H1 (cell line): ENCODE results near the gene ACVR1. TPM values are rescaled to one million over a fixed set of nuclear protein-coding genes. Genes with fewer than 3 reads are reported as not detected.

Source experiments
- CTCF ChIA-PET: fragments of 300-600 bp; sonication (Branson Sonifier 250); formaldehyde crosslinking; loops from one replicate; lab custom pipeline; 2021; ENCODE audit not compliant: partially characterized antibody; lab: Charles Lee
- POLR2A ChIA-PET: fragments of 300-600 bp; sonication (Branson Sonifier 250); formaldehyde crosslinking; loops from one replicate; lab custom pipeline; 2021; ENCODE audit warnings: inconsistent platforms; ENCODE audit not compliant: partially characterized antibody; lab: Charles Lee
- DNase-seq, 2 experiments: peaks; one replicate each; pipeline versions ENCODE4 v3.0.0 to v3.0.0-alpha.2; 2010 to 2022; ENCODE audit warnings: low spot score in 2 of 2, low read depth in 1 of 2, mixed read lengths in 1 of 2
- FAIRE-seq: peaks from 2 replicates; lab custom pipeline; 2011; peaks lifted over from hg19 to GRCh38; lab: Jason Lieb, UNC
- H2AFZ ChIP-seq: 2 replicates; pipeline ENCODE4 v1.8.1; 2012; ENCODE audit warnings: low read length, inconsistent platforms
- H2AK5ac ChIP-seq: 2 replicates; pipeline ENCODE4 v1.6.1; 2013; ENCODE audit warnings: low read depth, low read length
- H2BK120ac ChIP-seq: replicated peaks from 2 replicates; pipeline ENCODE3; 2013; ENCODE audit warnings: low read depth, low read length, inconsistent platforms
- H2BK12ac ChIP-seq: 2 replicates; pipeline ENCODE4 v1.6.1; 2013; ENCODE audit warnings: low read depth, low read length
- H2BK15ac ChIP-seq: 2 replicates; pipeline ENCODE4 v1.6.1; 2013; ENCODE audit warnings: low read length
- H2BK20ac ChIP-seq: 2 replicates; pipeline ENCODE4 v1.6.1; 2013; ENCODE audit warnings: low read length
- H2BK5ac ChIP-seq: 2 replicates; pipeline ENCODE4 v1.6.1; 2013; ENCODE audit warnings: low read depth, low read length
- H3K14ac ChIP-seq: 2 replicates; pipeline ENCODE4 v1.6.1; 2013; ENCODE audit warnings: inconsistent platforms; ENCODE audit not compliant: insufficient read length
- H3K18ac ChIP-seq: 2 replicates; pipeline ENCODE4 v1.6.1; 2013; ENCODE audit warnings: low read length; ENCODE audit errors: extremely low read depth
- H3K23ac ChIP-seq: 2 replicates; pipeline ENCODE4 v1.6.1; 2013; ENCODE audit warnings: inconsistent platforms; ENCODE audit not compliant: insufficient read length
- H3K23me2 ChIP-seq: 2 replicates; pipeline ENCODE4 v1.6.1; 2013; ENCODE audit warnings: low read depth, low read length
- H3K27ac ChIP-seq: 2 replicates; pipeline ENCODE4 v1.6.1; 2011; ENCODE audit warnings: low read depth, low read length, inconsistent platforms
- H3K27me3 ChIP-seq, 4 experiments: replicated peaks in 1 of 4; 1 replicate in 1 of 4; 2 replicates in 3 of 4; pipeline versions ENCODE4 v1.6.1 to v1.8.1; 2011 to 2013; ENCODE audit warnings: low read length in 3 of 4, mild to moderate bottlenecking in 3 of 4, inconsistent platforms in 2 of 4, mixed read lengths in 2 of 4, moderate library complexity in 1 of 4; ENCODE audit not compliant: control insufficient read depth in 3 of 4, insufficient read depth in 3 of 4; ENCODE audit errors: extremely low read depth in 1 of 4
- H3K36me3 ChIP-seq, 4 experiments: 2 replicates each; pipeline versions ENCODE4 v1.6.1 to v1.8.1; 2011 to 2013; ENCODE audit warnings: mild to moderate bottlenecking in 4 of 4, low read length in 3 of 4, moderate library complexity in 2 of 4, control low read depth in 1 of 4, inconsistent platforms in 1 of 4; ENCODE audit not compliant: insufficient read depth in 4 of 4, control insufficient read depth in 2 of 4
- H3K4ac ChIP-seq: replicated peaks from 2 replicates; pipeline ENCODE3; 2013; ENCODE audit warnings: low read length, low read depth, mixed read lengths, inconsistent platforms; ENCODE audit not compliant: insufficient read length
- H3K4me1 ChIP-seq, 4 experiments: replicated peaks in 1 of 4; 1 replicate in 1 of 4; 2 replicates in 3 of 4; pipeline versions ENCODE4 v1.6.1 to v1.8.1; 2011 to 2013; ENCODE audit warnings: low read length in 3 of 4, inconsistent platforms in 2 of 4, mixed read lengths in 1 of 4; ENCODE audit not compliant: insufficient read depth in 4 of 4, control insufficient read depth in 3 of 4
- H3K4me2 ChIP-seq, 2 experiments: 2 replicates each; pipeline versions ENCODE4 v1.6.1 to v1.8.1; 2011 to 2013; ENCODE audit warnings: low read depth in 2 of 2, low read length in 2 of 2, control low read depth in 1 of 2, inconsistent platforms in 1 of 2, mild to moderate bottlenecking in 1 of 2; ENCODE audit not compliant: insufficient read depth in 1 of 2
- H3K4me3 ChIP-seq, 4 experiments: fragments of 200-600, 300-600 bp in 1 of 4; sonication (generic), shearing (Covaris generic), sonication (Bioruptor Twin) in 1 of 4; 2 replicates each; pipeline versions ENCODE4 v1.5.1 to v1.8.1; 2011 to 2016; ENCODE audit warnings: low read length in 4 of 4, low read depth in 3 of 4, control low read depth in 2 of 4, inconsistent platforms in 2 of 4, mild to moderate bottlenecking in 2 of 4, mixed read lengths in 1 of 4, moderate library complexity in 1 of 4; ENCODE audit not compliant: insufficient read depth in 2 of 4; ENCODE audit errors: extremely low read depth in 1 of 4
- H3K56ac ChIP-seq: replicated peaks from 2 replicates; pipeline ENCODE3; 2013; ENCODE audit warnings: low read depth, mild to moderate bottlenecking, mixed read lengths, low read length, inconsistent platforms; ENCODE audit not compliant: insufficient read length
- H3K79me1 ChIP-seq: 2 replicates; pipeline ENCODE4 v1.6.1; 2013; ENCODE audit warnings: low read depth, low read length, control low read depth
- H3K79me2 ChIP-seq, 2 experiments: 2 replicates each; pipeline versions ENCODE4 v1.6.1 to v1.8.1; 2012 to 2013; ENCODE audit warnings: low read length in 2 of 2, mild to moderate bottlenecking in 2 of 2, inconsistent platforms in 1 of 2; ENCODE audit not compliant: insufficient read depth in 2 of 2, control insufficient read depth in 1 of 2
- H3K9ac ChIP-seq, 4 experiments: replicated peaks in 1 of 4; 1 replicate in 1 of 4; 2 replicates in 3 of 4; pipeline versions ENCODE4 v1.6.1 to v1.8.1; 2011 to 2013; ENCODE audit warnings: low read depth in 3 of 4, low read length in 3 of 4, control low read depth in 2 of 4, mild to moderate bottlenecking in 2 of 4, moderate library complexity in 2 of 4, inconsistent platforms in 1 of 4; ENCODE audit errors: extremely low read depth in 1 of 4
- H3K9me3 ChIP-seq, 2 experiments: 2 replicates each; pipeline versions ENCODE4 v1.6.1 to v1.8.1; 2012 to 2013; ENCODE audit warnings: mild to moderate bottlenecking in 2 of 2, moderate library complexity in 2 of 2, control low read depth in 1 of 2, inconsistent platforms in 1 of 2, low read depth in 1 of 2, low read length in 1 of 2, mixed read lengths in 1 of 2; ENCODE audit not compliant: insufficient read depth in 2 of 2
- H4K20me1 ChIP-seq, 2 experiments: replicated peaks in 1 of 2; 2 replicates each; pipeline versions ENCODE3 to v1.8.1; 2011 to 2013; ENCODE audit warnings: inconsistent platforms in 2 of 2, low read length in 2 of 2, mild to moderate bottlenecking in 1 of 2; ENCODE audit not compliant: insufficient read depth in 2 of 2, control insufficient read depth in 1 of 2
- H4K5ac ChIP-seq: 2 replicates; pipeline ENCODE4 v1.6.1; 2013; ENCODE audit warnings: low read length, low read depth, mixed read lengths, inconsistent platforms; ENCODE audit not compliant: insufficient read length
- H4K8ac ChIP-seq: 2 replicates; pipeline ENCODE4 v1.8.0; 2013; ENCODE audit warnings: mild to moderate bottlenecking, moderate library complexity, low read length, inconsistent platforms; ENCODE audit not compliant: insufficient read depth; ENCODE audit errors: extremely low read depth
- H4K91ac ChIP-seq: replicated peaks from 2 replicates; pipeline ENCODE3; 2013; ENCODE audit warnings: low read length, mixed read lengths, inconsistent platforms; ENCODE audit not compliant: insufficient read length
- PHF8 ChIP-seq: fragments of 200-600 bp; sonication (generic); conservative IDR thresholded peaks from 2 replicates; pipeline ENCODE4 v1.7.1; 2012; ENCODE audit warnings: low read depth, mild to moderate bottlenecking, inconsistent platforms, low read length, moderate library complexity
- POLR2AphosphoS5 ChIP-seq: IDR thresholded peaks from 2 replicates; pipeline ENCODE4 v1.6.1; 2011; ENCODE audit warnings: low read depth, low read length
- POU5F1 ChIP-seq: IDR thresholded peaks from 2 replicates; pipeline ENCODE4 v1.6.1; 2011; ENCODE audit warnings: low read depth, mild to moderate bottlenecking, low read length, moderate library complexity
- RXRA ChIP-seq: IDR thresholded peaks from 2 replicates; pipeline ENCODE4 v1.6.1; 2011; ENCODE audit warnings: low read depth, mild to moderate bottlenecking, low read length, moderate library complexity; ENCODE audit not compliant: insufficient read depth
- SP2 ChIP-seq: IDR thresholded peaks from 2 replicates; pipeline ENCODE4 v1.6.1; 2012; ENCODE audit warnings: mild to moderate bottlenecking, low read length, inconsistent platforms
- SUZ12 ChIP-seq: fragments of 200-600 bp; sonication (generic); IDR thresholded peaks from 2 replicates; pipeline ENCODE4 v1.6.1; 2012; ENCODE audit warnings: mild to moderate bottlenecking, inconsistent platforms, low read length, moderate library complexity, mixed read lengths
- WGBS, 2 experiments: shearing (Covaris generic) in 1 of 2; methylation state at CpG; one replicate each; pipeline versions ENCODE4 v1.1.6 to v1.1.7; 2013 to 2015; ENCODE audit warnings: low lambda C conversion rate in 2 of 2, mixed read lengths in 2 of 2, inconsistent platforms in 1 of 2, low coverage in 1 of 2, missing lambda C conversion rate in 1 of 2; ENCODE audit not compliant: insufficient replicate concordance in 2 of 2, insufficient coverage in 1 of 2, insufficient read length in 1 of 2; ENCODE audit errors: extremely low coverage in 1 of 2, missing lambda C conversion rate in 1 of 2; 5-methylcytosine and 5-hydroxymethylcytosine counted together
- polyA plus RNA-seq, 7 experiments: library from polyadenylated mRNA; depleted of rRNA in 3 of 7; stranded (reverse) in 5 of 7; unstranded in 2 of 7; fragments of >200 nt in 5 of 7; fragments of 200-250 nt in 2 of 7; gene quantifications; 1 replicate in 5 of 7; 2 replicates in 1 of 7; 4 replicates in 1 of 7; pipeline versions ENCODE4 v1.2.1 to v1.2.3, GENCODE V29; 2011 to 2013; ENCODE audit warnings: missing spikeins in 2 of 7, mixed read lengths in 2 of 7
- total RNA-seq: library from RNA; stranded (reverse); fragmentation: NEBNext Ultra II Directional; extraction: Animal tissue kit (Norgen Biotek cat#: 25700); gene quantifications from 2 replicates; pipeline ENCODE4 v1.2.1, GENCODE V29; 2021
- TF ChIP-seq, protein P1 (sequence below): IDR thresholded peaks from 2 replicates; pipeline ENCODE4 v1.6.1; 2012; ENCODE audit warnings: inconsistent platforms
- TF ChIP-seq, protein P2 (sequence below), 3 experiments: IDR thresholded peaks; 1 replicate in 2 of 3; 2 replicates in 1 of 3; pipeline versions ENCODE4 v1.5.1 to v1.6.1; 2011; ENCODE audit warnings: low read length in 3 of 3, mild to moderate bottlenecking in 3 of 3, inconsistent platforms in 2 of 3, low read depth in 1 of 3, moderate library complexity in 1 of 3; ENCODE audit not compliant: insufficient read depth in 1 of 3; ENCODE audit errors: control extremely low read depth in 1 of 3
- TF ChIP-seq, protein P3 (sequence below): IDR thresholded peaks from 2 replicates; pipeline ENCODE4 v1.6.1; 2011; ENCODE audit warnings: low read length, improper control_type of control experiment

Gene ACVR1
- total and polyA plus RNA-seq, 2 of the 8 experiments (the other 6 are each of a cell fraction or from before 2014, with no cell fraction given): 8.5 to 17.7 TPM

DNA sequence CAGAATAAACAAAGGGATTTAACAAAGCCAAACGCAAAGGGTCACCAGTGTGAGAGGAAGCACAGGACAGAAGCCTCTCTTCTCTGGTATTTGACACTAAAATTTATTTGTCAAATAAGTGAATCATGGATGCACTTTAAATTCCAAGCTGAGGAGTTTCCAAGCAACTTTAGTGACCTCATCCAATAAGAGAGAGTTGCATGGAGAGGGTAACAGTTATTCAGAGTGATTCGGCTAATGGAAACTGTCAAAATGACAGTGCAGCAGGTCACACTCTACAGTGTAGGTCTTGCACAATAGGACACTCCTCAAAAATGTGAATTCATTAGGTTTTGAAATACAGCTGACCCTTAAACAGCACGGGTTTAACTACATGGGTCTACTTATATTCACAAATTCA, 143.5 kb downstream of the ACVR1 start:
- peaks cover 0 to 8% (median 3%) of the 10 kb centered on the region in 4 experiments; a peak in 5 of 8 replicates for H3K36me3 ChIP-seq
- H3K23ac ChIP-seq: no peak overlapping the region
- H2BK5ac ChIP-seq: no peak overlapping the region
- no peak overlapping the region for H3K56ac ChIP-seq
- no peaks in the 10 kb centered on the region for H3K9me3 ChIP-seq
- H2AFZ ChIP-seq: no peak overlapping the region
- H2BK120ac ChIP-seq: no peak overlapping the region
- H3K4ac ChIP-seq: no peak overlapping the region
- no peak overlapping the region for H2BK20ac ChIP-seq
- FAIRE-seq: no peak
- H3K18ac ChIP-seq: no peak overlapping the region
- H4K8ac ChIP-seq: no peak overlapping the region
- no peak overlapping the region for H2BK15ac ChIP-seq
- H4K20me1 ChIP-seq: no peaks in the 10 kb centered on the region
- H3K23me2 ChIP-seq: no peaks in the 10 kb centered on the region
- H2AK5ac ChIP-seq: no peak overlapping the region
- H3K4me2 ChIP-seq: no peak overlapping the region
- no peak for DNase-seq
- no peaks in the 10 kb centered on the region for H3K79me2 ChIP-seq
- 97% methylated on average over 3 of the region's 3 CpGs; no CpG with 5 or more reads in 1 of the 2 experiments for WGBS, 2 experiments
- no peak overlapping the region for H2BK12ac ChIP-seq
- no peaks in the 10 kb centered on the region for H3K27me3 ChIP-seq
- no peak overlapping the region for H3K14ac ChIP-seq
- H4K91ac ChIP-seq: no peak overlapping the region
- no peak overlapping the region for H3K27ac ChIP-seq
- H4K5ac ChIP-seq: no peak overlapping the region
- no peak overlapping the region for H3K4me3 ChIP-seq
- ChIA-PET CTCF (interaction anchor here (0.7 kb wide), 1 partner anchor 19 kb away, joined by 3 read pairs; no protein-coding TSS in a partner anchor), POLR2A (no interaction called here)
- no peak overlapping the region for H3K9ac ChIP-seq
- H3K4me1 ChIP-seq: no peaks in the 10 kb centered on the region
- no peaks in the 10 kb centered on the region for H3K79me1 ChIP-seq
- TF ChIP-seq PHF8: no peak
- TF ChIP-seq SP2: no peak
- no peak for TF ChIP-seq SUZ12
- no peak for TF ChIP-seq POLR2AphosphoS5
- TF ChIP-seq RXRA: no peak
- TF ChIP-seq, protein P1, sequence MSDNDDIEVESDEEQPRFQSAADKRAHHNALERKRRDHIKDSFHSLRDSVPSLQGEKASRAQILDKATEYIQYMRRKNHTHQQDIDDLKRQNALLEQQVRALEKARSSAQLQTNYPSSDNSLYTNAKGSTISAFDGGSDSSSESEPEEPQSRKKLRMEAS: no peak
- TF ChIP-seq, protein P2, sequence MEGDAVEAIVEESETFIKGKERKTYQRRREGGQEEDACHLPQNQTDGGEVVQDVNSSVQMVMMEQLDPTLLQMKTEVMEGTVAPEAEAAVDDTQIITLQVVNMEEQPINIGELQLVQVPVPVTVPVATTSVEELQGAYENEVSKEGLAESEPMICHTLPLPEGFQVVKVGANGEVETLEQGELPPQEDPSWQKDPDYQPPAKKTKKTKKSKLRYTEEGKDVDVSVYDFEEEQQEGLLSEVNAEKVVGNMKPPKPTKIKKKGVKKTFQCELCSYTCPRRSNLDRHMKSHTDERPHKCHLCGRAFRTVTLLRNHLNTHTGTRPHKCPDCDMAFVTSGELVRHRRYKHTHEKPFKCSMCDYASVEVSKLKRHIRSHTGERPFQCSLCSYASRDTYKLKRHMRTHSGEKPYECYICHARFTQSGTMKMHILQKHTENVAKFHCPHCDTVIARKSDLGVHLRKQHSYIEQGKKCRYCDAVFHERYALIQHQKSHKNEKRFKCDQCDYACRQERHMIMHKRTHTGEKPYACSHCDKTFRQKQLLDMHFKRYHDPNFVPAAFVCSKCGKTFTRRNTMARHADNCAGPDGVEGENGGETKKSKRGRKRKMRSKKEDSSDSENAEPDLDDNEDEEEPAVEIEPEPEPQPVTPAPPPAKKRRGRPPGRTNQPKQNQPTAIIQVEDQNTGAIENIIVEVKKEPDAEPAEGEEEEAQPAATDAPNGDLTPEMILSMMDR (IDR thresholded peaks at IDR 0.05; ENCODE audit: control extremely low read depth in 1 of 3, insufficient read depth in 1 of 3, low read depth in 1 of 3, low read length in 3 of 3): no peak
- TF ChIP-seq, protein P3, sequence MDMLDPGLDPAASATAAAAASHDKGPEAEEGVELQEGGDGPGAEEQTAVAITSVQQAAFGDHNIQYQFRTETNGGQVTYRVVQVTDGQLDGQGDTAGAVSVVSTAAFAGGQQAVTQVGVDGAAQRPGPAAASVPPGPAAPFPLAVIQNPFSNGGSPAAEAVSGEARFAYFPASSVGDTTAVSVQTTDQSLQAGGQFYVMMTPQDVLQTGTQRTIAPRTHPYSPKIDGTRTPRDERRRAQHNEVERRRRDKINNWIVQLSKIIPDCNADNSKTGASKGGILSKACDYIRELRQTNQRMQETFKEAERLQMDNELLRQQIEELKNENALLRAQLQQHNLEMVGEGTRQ: no peak
- TF ChIP-seq POU5F1: no peak
